ENCODE results near the gene CXXC5.

Gene CXXC5

DNA sequence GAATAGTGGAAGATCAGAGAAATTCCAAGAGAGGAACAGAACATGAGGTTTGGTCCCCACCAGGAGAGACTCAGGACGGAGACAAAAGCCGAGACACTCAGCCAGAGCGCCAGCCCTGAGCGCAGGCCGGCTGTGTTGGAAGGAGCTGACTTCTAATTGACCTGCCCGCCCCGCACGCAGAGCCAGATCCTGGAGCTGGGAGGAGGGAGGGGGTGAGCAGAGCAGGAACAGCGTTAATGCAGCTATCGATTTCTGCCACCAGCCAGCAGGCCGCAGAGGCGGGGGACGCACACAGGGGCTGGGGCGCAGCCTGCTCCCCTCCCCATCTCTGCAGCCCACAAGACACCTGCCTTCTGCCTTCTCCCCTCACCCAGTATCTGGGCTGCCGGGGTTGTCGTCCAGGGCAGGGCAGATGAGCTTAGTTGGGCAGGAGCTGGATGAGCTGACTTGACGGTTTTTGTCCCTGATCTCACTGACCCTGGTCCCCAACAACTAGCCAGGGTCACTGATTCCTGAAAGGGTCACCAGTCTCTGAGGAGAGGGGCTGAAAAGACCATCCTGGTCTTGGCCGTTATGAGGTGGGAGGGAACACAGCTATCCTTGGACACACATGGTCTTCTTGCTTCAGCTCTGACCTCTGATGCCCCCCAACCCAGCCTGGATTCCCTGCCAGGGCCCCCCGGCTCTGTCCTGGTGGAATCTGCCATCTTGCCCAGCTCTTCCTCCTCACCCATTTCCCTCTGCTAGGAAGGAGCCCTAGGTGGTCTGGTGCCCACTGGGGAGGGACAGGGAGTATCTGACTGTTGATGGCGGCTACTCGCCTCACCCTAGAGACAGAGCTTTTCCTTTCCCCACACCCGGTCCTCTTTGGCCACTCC is 29.8 kb downstream of the CXXC5 start:
- H3K4me3 ChIP-seq (ENCODE audit: low read depth, low read length): no peak overlapping the region
- no peak for DNase-seq (ENCODE audit: low read depth)
- TF ChIP-seq, protein P1, sequence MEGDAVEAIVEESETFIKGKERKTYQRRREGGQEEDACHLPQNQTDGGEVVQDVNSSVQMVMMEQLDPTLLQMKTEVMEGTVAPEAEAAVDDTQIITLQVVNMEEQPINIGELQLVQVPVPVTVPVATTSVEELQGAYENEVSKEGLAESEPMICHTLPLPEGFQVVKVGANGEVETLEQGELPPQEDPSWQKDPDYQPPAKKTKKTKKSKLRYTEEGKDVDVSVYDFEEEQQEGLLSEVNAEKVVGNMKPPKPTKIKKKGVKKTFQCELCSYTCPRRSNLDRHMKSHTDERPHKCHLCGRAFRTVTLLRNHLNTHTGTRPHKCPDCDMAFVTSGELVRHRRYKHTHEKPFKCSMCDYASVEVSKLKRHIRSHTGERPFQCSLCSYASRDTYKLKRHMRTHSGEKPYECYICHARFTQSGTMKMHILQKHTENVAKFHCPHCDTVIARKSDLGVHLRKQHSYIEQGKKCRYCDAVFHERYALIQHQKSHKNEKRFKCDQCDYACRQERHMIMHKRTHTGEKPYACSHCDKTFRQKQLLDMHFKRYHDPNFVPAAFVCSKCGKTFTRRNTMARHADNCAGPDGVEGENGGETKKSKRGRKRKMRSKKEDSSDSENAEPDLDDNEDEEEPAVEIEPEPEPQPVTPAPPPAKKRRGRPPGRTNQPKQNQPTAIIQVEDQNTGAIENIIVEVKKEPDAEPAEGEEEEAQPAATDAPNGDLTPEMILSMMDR (IDR thresholded peaks at IDR 0.05; ENCODE audit: insufficient read depth, low read depth, low read length, missing control alignments): no peak

DNA sequence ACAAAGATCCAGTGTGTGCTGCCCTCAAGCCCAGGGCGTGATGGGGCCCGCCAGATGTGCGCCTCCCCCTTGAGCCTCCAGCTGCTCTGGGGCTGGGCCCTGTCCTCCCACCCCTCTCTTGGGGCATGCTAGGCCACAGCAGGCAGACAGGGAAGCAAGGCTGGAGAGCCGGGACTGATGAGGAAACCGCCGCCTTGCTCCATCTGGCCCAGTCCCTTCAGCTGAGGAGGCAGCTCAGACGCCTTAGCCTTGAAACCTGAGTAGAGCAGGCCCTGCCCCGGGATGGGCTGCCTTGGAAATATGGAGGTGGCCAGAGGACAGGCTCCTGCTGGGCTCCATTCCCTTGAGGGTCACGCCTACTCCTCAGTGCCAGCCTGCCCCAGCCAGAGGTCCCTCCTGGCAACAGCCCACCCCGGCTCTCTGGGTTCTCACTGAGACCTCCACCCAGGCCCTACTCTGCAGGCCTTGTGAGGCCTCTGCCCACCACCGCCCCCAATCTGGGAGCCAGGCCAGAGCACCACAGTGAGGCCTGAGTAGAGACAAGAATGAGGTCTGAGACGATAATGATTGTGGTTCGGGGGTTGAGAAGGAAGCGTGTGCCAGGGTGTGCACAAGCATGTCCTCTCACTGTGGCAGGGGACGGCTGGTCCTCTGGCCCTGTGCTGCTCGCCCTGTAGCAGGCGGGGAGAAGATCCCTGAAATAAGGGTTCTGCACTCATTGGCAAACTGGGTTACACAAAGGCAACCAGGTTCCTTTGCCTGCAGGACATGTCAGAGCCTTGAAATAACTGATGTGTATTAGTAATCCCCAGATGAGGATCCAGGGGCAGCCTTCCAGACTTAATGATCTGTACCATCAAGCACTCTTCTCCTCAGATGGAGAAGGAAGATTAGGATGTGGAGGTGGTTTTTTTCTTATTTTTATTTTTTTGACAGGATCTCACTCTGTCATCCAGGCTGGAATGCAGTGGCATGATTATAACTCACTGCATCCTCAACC is 30.9 kb downstream of the CXXC5 start:
- TF ChIP-seq, protein P1 (IDR thresholded peaks at IDR 0.05; ENCODE audit: insufficient read depth, low read depth, low read length, missing control alignments): no peak
- DNase-seq (ENCODE audit: low read depth): no peak
- no peak overlapping the region for H3K4me3 ChIP-seq (ENCODE audit: low read depth, low read length)

DNA sequence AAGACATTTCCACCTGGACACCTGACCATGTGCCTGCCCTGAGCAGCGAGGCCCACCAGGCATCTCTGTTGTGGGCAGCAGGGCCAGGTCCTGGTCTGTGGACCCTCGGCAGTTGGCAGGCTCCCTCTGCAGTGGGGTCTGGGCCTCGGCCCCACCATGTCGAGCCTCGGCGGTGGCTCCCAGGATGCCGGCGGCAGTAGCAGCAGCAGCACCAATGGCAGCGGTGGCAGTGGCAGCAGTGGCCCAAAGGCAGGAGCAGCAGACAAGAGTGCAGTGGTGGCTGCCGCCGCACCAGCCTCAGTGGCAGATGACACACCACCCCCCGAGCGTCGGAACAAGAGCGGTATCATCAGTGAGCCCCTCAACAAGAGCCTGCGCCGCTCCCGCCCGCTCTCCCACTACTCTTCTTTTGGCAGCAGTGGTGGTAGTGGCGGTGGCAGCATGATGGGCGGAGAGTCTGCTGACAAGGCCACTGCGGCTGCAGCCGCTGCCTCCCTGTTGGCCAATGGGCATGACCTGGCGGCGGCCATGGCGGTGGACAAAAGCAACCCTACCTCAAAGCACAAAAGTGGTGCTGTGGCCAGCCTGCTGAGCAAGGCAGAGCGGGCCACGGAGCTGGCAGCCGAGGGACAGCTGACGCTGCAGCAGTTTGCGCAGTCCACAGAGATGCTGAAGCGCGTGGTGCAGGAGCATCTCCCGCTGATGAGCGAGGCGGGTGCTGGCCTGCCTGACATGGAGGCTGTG is 32.4 kb downstream of the CXXC5 start:
- H3K4me3 ChIP-seq (ENCODE audit: low read depth, low read length): no peak overlapping the region
- no peak for DNase-seq (ENCODE audit: low read depth)
- TF ChIP-seq, protein P1 (IDR thresholded peaks at IDR 0.05; ENCODE audit: insufficient read depth, low read depth, low read length, missing control alignments): no peak

DNA sequence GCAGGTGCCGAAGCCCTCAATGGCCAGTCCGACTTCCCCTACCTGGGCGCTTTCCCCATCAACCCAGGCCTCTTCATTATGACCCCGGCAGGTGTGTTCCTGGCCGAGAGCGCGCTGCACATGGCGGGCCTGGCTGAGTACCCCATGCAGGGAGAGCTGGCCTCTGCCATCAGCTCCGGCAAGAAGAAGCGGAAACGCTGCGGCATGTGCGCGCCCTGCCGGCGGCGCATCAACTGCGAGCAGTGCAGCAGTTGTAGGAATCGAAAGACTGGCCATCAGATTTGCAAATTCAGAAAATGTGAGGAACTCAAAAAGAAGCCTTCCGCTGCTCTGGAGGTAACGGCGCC is 32.9 kb downstream of the CXXC5 start:
- H3K4me3 ChIP-seq (ENCODE audit: low read depth, low read length): no peak overlapping the region
- TF ChIP-seq, protein P1 (IDR thresholded peaks at IDR 0.05; ENCODE audit: insufficient read depth, low read depth, low read length, missing control alignments): no peak
- DNase-seq (ENCODE audit: low read depth): no peak

DNA sequence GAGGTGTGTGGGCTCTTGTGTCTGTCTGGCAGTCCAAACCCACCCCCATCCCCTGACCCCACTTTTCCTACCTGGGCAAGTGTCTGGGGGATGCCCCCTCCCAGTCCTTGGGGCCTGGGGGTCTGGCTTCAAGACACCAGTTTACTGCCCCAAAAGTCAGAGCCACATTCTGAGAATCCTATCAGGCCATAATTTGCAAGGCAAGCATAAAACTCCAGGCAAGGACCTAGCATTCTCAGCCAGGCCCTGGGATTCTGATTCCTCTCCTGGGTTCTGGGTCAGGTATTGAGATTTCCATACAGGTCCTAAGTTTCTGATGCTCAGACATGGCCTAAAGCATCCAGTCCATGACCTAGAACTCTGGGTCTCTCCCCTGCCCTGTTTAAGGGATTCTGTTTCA is 33.3 kb downstream of the CXXC5 start:
- DNase-seq (ENCODE audit: low read depth): no peak
- H3K4me3 ChIP-seq (ENCODE audit: low read depth, low read length): no peak overlapping the region
- TF ChIP-seq, protein P1 (IDR thresholded peaks at IDR 0.05; ENCODE audit: insufficient read depth, low read depth, low read length, missing control alignments): no peak

Data from GM12865 (cell line).